Measurements from ENCODE around the gene VANGL2.

VANGL2 gene

DNA sequence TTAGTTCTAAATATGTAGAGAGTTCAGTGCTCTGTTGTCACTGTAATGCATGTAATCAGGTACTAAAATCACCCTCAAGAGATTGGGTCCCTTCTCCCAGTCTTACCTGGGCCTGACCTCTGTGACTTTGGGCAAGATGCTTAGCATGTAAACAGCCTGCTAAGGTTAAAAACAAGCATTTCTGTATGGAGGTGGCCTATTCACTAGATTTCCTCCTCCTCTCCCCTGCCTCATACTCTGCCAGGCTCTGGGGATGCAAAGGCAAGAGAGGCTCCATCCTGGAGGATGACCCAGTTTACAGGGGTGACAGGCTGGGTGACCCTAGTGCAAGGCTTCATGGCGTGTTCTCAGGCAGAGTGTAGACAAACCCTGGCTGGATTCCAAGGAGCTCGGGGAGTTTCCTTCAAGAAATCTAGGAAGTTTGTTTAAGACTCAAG is 28.8 kb downstream of the VANGL2 start:
- no peak for DNase-seq

DNA sequence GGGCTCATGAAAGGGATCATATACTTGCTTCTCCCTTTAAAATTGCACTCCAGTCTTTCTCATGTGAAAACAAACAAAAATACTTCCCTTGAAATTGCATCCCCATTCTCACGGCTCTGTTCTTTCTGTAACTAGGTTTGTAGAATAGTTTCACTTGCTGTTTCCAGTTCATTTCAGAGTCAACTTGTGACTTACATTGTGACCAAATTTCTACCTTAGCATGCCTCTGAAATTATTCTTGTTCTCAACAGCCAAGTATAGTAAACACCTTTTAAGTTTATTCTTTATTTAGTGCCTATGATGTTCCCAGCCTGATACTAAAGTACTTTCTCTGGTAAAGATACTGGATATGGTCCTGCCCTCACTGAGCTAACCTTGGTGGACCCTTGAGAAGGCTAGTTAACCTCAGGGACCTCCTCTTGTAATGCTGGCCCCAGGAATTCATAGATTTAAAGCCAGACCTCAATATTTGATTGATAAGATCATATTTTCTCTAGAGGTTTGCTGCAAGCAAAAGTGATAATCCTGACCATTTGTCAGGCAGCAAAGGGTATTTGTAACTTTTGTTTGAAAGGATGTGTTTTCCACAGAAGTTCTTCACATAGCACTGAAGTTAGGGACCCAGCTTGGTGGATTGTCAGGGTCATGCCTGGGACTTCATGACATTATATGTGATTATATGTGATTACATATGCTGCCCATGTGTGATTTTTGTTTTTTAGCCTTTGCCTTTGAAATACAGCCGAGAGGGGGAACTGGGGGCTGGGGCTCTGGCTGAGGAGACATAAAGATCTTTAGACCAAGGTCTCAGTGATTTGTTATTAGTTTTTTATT is 29.6 kb downstream of the VANGL2 start:
- DNase-seq, result no peak

DNA sequence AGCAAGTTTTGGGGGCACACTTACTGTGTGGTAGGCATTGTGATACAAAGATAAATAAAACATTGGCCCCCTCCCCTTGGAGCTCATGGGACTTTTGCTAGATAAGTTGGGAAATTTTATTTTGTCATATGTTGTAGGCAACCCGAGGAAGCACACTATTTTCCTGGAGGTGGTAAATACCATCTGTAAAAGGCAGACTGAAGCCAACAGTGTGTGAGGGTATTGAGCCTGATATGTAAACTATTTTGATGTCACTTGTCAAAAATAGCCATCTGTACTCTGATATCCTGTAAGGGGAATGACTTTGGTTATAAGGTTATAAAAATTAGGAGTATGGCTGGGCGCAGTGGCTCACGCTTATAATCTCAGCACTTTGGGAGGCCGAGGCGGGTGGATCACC is 30.6 kb downstream of the VANGL2 start:
- no peak for DNase-seq

DNA sequence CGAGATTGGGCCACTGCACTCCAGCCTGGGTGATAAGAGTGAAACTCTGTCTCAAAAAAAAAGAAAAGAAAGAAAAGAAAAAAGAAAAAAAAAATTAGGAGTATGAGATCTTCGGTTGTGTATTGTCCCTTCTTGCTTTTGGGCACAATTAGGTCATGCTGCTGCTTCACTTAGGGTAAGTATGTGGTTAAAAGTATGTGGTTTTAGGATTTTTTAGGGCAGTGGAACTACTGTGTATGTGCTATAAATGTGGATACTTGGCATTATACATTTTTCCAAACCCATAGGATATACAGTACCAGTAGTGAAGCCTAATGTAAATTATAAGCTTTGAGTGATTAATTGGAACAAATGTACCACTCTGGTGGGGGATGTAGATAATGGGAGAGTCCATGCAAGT is 31.2 kb downstream of the VANGL2 start:
- no peak for DNase-seq

DNA sequence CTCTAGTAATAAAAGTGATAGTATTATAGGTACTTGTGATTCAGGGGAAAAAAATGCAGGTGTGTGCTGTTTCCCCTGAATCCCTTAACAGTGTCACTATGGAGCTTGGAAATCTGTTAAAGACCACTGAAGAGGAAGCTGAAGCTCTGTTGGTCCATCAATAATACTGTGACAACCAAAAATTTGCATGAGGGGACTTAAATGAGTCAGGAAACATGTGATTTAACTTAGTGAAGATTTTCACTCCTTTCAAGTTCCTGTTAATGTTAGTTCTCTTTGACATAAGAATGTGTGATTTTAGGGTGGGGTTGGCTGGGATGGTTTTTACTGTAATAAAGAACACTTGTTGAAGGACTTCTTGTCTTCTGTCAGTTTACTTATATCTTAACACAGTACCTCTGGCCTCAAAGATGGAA is 32.0 kb downstream of the VANGL2 start:
- DNase-seq, result no peak

DNA sequence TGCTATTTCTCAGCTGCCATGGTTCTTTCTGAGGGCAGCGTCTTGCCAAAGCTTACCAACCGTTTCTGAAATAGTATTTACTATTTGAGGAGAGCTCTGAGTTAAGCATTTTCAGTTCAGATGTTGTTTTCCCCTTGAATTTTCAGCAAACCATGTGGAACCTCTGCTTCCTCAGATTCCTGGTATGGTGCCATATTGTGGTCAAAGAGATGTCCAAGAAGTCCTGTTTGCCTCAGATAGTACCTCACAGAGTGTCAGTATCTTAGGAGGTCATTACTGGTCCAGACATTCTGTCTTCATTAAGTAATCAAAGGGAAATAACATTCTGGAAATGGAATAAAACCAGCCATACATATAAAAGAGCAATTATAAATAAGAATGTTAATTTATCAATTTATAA is 36.6 kb downstream of the VANGL2 start:
- no peak for DNase-seq

DNA sequence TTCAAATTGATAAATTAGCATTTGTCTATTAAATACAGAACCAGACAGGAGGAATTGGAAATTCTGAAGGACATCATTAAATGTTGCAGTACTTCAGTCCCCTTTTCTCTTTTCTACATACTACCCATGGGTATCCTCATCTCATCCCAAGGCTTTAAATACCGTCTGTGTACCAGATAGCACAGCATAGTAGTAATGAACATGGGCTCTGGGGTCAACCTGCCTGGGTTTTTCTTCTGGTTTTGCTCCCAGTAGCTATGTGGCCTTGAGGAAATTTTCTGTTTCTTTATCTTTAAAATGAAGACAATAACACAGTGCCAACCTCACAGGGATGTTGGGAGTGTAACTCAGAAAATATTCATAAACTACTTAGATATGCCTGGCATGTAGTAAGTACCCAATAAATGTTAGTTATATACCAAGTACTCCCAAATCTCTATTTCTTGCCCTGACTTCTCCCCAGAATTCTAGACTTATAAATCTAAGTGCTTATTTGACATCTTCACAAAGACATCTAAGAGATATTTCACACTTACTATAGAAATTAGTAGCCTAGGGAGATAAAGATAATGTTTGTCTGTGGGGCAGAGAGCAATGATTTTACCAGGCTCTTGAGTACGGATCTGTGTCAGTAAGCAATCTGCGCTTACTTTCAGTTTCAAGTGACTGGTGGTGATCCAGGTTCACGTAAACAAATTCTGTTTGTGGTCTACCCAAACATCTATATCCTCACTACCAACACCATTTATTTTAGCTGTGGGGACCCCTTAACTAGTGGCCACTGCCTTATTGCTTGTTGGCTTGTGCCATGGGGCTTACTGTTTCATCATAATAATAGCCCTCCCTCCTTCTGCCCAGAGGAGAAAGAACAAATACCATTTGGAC is 37.3 kb downstream of the VANGL2 start:
- no peak for DNase-seq

DNA sequence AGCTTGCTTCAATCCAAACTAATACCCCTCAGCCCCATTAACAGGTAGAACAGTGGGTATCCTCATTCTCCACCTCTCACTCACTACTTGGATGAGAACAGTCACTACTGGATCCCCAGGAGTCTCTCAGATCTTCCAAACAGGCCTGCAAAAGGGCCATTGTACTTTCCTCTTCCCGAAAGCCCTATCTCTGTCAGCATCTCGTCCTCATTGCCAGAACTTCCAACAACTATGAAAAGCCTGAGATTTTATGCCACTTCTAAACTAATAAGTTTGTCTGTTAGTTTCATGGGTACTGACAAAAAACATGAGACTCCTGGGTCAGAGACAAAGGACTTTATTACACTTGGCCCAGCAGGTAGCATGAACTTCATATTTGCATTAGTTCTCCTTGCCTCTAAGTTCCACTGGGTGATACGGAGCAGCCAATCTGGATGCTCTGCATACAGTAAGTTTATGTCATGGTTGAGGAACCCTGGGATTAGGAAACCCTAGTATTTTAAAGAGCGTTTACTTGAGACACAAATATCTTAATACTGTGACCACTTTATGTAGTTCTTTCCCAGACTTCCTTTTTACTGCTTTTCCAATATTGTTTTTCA is 38.1 kb downstream of the VANGL2 start:
- DNase-seq, result no peak

DNA sequence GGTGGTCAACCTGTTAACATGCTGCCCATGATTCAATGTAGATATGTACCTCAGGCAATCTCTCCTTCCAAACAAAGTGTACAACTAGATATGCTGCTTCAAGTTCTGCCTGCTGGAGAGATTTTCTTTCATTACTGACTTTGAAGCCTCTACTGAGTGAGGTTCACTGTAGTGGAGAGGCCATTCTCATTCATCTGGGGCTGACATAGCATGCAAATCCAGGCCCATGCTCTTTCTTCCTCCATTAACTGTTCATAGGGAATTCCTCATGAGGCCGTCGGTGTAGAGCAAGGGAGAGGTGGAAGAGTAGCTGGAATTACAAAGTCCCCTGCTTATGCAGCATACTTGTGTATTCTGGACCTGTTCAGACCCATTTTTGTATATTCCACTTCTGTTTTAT is 38.6 kb downstream of the VANGL2 start:
- no peak for DNase-seq

DNA sequence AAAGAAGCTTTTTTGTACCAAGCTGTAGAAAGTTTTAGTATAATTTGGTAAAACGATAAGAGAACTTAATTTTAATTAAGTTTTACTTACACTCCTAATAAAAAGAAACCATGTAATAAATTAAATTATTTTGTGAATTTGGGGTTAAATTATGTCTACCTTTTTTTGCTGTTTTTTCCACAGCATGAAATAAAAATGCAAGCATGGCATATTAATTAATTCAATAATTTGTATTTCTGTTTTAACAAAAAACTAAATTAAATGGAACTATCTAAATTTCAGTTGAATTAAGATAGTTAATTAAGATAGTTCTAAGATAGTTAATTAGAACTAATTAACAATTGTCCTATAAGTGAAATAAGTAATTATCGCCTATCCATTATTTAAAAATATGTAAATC is 39.4 kb downstream of the VANGL2 start:
- DNase-seq, result no peak

DNA sequence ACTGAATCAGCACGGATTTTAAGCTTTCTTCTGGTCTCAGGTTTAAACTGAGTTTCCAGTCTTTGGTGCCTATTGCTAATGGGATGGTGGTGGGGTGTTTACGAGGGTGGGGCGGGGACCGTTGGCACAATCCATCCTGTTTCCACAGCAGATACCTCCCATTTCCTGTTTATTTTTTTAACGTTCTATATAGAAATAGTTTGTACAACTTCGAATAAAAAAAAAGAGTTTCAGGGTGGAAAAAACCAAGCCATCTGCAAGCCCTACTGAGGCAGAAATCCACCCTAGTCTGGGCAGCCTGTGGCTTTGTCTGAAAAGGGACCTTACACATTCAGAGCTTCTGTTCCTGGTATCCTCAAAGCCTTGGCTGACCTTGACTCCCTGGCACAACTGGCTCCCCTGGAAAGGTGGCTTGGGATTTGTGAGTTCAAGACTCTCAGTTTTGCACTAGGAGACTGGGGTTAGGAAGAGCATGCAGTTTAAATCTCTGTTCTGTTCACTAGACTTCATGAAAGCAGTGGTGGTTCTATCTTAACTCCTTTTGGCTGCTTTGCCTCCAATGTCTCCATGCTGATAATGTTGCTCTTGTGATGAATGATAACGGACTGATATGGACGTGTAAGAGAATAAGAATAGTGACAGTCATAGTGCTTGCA is 46.7 kb downstream of the VANGL2 start:
- DNase-seq, result no peak

DNA sequence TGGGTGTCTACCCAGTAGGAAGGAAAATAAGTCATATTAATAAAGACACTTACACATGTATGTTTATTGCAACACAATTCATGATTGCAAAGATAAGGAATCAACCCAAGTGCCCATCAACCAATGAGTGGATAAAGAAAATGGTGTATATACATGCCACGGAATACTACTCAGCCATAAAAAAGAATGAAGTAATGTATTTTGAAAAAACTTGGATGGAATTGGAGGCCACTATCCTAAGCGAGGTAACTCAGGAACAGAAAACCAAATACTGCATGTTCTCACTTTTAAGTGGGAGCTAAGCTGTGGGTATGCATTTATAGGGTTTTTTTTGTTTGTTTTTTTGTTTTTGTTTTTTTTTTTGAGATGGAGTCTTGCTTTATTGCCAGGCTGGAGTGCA is 49.1 kb downstream of the VANGL2 start:
- DNase-seq, result no peak

DNA sequence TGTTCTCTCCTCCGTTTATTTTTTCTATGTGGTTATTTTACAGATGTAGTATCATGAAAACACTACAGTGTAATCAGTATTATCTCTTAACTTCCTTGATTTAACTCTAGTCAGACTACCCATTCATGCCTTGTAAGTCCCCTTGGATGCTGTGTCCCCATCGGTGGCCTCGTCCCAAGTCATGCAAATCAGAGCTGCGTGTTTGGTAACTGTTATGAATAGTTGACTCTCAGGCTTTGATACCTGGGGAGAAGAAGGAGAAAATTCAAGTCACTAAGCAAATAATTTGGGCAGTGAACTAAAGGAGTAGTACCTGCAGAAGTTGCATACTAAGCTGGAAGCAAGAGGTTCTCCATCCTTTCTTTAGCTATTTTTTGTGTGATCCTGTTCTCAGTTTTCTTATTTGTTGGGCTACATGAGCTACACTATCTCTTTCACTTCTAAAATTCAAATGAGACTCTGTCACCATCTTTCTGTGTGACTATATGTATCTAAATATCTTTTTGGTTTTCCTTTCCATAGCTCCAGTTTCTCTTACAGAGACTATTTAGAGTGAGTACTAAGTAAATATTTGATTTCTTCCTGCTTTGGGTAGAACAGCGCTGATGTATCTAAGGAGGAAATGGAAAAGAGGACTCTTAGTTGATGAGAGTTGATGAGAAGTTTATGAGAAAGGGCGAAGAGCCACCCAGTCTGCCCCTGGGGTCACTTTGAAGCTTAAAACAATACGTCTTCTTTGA is 50.9 kb downstream of the VANGL2 start:
- no peak for DNase-seq

DNA sequence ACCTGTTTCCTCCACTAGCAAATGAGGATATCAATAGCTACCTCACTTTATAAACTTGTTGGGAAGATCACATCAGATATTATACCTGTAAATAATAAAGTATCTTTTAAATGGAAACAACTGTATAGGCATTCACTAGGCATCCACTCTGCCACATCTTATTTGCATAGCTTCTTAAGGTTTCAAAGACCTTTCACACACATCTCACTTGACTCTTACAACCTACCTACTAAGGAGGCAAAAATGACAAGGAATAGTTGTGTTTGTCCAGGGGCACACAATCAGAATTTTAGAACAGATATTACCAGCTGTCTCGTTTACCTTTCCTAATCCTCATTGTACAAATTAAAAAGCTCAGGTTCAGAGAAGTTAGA is 51.5 kb downstream of the VANGL2 start:
- no peak for DNase-seq

DNA sequence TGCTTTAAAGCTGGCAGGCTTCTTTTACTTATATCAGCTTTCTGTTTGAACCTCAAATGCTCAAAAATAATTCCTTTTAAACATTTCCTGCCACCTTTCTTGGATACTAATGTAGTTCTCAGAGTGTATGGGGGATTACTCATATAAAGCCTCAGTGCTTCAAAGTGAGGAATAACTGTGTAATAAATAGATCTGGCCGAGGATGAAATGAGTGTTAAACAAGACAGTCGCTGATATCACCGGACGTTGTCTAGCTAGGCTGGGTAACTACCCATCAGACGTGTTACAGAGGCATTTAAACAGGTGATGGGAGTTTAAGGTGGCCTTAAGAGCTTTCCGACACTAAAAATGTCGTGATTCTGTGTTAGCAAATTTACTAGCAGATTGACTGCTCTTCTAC is 53.1 kb downstream of the VANGL2 start:
- no peak for DNase-seq

DNA sequence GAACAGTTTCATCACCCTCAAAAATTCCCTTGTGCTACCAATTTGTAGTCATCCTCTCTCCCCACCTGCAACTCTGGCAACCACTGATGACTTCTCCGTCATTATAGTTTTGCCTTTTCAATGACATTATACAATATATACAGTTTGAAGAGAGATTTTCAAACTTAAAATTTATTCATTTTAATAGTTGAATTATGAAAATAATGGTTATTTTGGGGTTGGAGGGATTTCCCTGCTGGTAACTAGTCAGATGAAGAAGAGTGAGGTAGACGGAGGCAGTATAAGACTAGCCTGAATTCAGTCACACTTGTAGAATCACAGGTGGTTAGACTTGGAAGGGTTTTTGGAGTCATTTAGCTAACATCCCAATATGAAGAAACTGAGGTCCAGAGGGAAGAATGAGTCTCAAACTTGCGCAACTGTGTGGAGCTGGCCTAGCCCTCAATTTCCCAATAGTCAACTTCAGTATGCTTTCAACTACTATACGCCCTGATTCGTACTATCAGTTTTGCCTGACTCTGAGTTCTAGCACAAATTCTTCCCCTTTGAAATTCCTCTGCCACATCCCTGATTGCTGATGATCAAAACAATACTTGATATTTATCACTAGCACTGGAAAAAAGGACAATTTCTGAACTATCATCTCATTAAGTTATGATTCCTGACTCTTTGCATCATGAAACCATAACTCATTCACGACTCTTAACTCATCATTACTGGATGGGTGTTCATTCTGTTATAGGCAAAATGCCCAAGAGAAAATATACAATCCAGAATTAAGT is 54.2 kb downstream of the VANGL2 start:
- DNase-seq, result no peak

DNA sequence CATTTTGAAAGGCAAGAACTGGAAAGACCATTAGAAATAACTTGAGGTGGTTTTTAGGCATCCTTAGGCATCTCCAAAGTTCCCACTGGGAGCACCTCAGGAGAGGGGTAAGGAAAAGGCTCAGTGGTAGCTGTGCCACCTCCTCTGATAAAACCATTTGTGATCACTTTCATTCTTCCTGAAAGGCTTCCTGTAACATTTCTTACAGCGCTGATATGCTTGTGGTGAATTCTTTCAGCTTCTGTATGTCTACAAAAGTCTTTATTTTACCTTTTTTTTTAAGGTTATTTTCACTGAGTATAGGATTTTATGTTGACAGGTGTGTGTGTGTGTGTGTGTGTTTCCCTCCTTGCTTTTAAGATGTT is 54.8 kb downstream of the VANGL2 start:
- no peak for DNase-seq

DNA sequence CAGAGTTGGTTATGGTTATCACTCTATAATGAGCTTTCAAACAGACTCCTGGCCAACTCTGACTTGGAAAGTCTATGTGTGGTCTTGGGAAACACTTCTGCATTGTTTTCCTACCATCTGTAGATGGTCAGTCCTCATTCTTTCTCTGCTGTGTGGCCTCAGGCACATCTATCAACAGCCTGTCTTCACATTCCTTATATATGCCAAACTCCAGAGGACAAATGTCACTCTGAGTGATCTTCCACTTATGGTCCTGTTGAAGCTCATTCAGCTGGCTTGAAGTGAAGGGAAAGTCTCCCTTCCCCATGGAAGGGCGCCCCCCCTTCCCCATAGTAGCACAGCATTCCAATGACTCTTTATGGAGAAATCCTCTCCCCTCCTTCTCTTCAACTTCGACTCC is 58.7 kb downstream of the VANGL2 start:
- DNase-seq, result no peak

DNA sequence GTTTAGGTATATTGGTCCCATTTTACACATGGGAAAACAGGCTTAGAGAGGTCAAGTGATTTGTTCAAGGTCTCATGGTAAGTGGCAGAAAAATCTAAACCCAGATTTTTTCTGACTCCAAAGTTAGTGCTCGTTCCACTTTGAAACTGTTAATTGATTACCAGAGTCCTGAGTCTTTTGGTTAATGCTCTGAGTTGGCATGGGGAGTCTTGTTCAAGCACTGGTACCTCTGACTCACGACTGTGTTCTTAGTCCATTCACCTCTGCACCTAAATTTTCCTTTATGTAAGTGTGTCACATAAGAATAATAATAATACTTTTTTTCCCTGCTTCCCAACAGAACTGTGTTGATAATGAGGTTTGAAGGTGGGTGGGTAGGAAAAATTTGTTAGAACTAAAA is 59.3 kb downstream of the VANGL2 start:
- no peak for DNase-seq

DNA sequence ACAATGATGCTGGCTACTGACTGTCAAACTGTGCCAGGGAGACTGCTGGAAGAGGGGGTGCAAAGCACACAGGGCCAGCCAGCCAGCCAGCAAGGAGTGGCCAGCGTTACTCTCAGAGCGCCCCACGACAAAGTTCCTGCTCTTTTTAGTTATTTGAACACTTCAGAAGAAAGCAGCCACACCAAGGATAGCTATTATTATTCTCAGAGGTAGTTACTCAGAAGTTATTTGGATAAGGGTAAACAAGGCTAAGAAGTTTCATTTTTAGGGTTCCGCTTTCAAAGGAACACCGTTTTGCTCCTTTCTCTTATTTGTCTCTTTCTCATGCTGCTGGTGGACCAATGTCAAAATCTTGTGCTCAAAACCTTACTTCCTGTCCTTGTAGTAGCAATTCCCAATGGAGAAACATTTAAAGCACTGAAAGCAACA is 59.9 kb downstream of the VANGL2 start:
- no peak for DNase-seq

DNA sequence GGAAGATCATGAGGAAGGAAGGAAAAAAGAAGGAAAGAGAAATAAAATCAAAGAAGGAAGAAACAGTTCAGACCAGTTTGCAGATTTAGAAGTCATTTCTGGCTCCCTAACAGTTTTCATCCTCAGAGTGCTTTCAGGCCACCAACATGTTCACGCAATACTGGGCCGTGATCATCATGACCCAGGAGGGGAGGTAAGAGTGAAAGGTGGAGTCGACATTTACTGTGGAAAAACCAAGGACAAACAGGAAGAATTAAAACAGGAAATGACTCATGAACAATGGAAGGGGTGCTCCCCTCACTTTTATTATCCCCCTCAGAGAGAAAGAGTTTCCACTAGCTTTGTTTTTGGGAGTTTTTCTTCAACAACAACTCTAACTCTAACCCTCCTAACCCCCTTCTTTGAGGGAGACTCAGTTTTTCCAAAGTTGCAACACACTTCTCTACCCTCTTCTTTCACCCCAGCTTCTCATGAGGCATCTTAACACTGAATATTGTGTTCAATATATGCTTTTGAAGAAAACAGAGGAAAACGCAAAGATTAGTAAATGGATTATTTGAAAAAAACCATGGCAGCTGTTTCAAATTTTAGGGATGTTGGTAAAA is 60.4 kb downstream of the VANGL2 start:
- no peak for DNase-seq

All from NCI-H526 treated with DMSO at 0.1 percent for 48 hours (cell line).